IMR-90 (cell line): ENCODE measurements around the gene RASGRF2.

Experiments
- BHLHE40 ChIP-seq: fragments of 150-350 bp; IDR thresholded peaks from 2 replicates; pipeline ENCODE4 v1.6.1; 2016; ENCODE audit warnings: mild to moderate bottlenecking, low read depth, low read length
- CEBPB ChIP-seq: IDR thresholded peaks from 2 replicates; pipeline ENCODE4 v1.6.1; 2012; ENCODE audit warnings: low read depth, low read length, improper control_type of control experiment
- FOS ChIP-seq: fragments of 150-350 bp; IDR thresholded peaks from 2 replicates; pipeline ENCODE4 v1.6.1; 2016; ENCODE audit warnings: low read depth, low read length
- MAFK ChIP-seq: IDR thresholded peaks from 2 replicates; pipeline ENCODE4 v1.6.1; 2012; ENCODE audit warnings: low read depth, low read length, improper control_type of control experiment
- POLR2A ChIP-seq: IDR thresholded peaks from 2 replicates; pipeline ENCODE4 v1.6.1; 2012; ENCODE audit warnings: mild to moderate bottlenecking, low read depth, low read length
- RAD21 ChIP-seq: IDR thresholded peaks from 2 replicates; pipeline ENCODE4 v1.6.1; 2012; ENCODE audit warnings: low read length, improper control_type of control experiment
- RCOR1 ChIP-seq: IDR thresholded peaks from 2 replicates; pipeline ENCODE4 v1.6.1; 2012; ENCODE audit warnings: mild to moderate bottlenecking, low read length, improper control_type of control experiment; ENCODE audit not compliant: insufficient replicate concordance
- RFX5 ChIP-seq: IDR thresholded peaks from 2 replicates; pipeline ENCODE4 v1.8.0; 2012; ENCODE audit warnings: low read depth, mild to moderate bottlenecking, low read length, moderate library complexity
- TF ChIP-seq, protein P1 (sequence below): conservative IDR thresholded peaks from 2 replicates; pipeline ENCODE4 v1.5.1; 2012; ENCODE audit warnings: mild to moderate bottlenecking, low read depth, low read length, improper control_type of control experiment
- TF ChIP-seq, protein P2 (sequence below): fragments of 150-350 bp; IDR thresholded peaks from 2 replicates; pipeline ENCODE4 v1.6.1; 2016; ENCODE audit warnings: low read depth, mild to moderate bottlenecking, low read length, moderate library complexity, borderline replicate concordance

DNA sequence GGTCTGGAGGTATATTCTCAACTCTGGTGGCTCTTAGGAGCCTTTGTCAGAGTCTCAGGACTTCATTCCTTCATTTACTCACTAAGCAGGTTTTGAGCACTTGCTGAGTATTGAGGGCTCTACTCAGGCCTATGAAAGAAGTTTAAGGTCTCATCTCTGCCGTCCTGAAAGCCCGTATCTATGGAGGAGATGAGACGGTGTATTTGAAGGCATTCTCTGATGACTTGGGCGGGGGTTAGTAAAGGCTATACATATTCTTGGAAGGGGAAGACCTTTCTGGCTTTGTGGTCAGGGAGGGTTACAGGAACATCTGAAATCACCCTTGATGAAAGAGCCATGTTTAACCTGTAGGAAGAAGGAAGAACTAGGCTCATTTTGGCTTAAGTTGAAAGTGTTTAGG, 21.9 kb downstream of the RASGRF2 start:
- TF ChIP-seq, protein P1, sequence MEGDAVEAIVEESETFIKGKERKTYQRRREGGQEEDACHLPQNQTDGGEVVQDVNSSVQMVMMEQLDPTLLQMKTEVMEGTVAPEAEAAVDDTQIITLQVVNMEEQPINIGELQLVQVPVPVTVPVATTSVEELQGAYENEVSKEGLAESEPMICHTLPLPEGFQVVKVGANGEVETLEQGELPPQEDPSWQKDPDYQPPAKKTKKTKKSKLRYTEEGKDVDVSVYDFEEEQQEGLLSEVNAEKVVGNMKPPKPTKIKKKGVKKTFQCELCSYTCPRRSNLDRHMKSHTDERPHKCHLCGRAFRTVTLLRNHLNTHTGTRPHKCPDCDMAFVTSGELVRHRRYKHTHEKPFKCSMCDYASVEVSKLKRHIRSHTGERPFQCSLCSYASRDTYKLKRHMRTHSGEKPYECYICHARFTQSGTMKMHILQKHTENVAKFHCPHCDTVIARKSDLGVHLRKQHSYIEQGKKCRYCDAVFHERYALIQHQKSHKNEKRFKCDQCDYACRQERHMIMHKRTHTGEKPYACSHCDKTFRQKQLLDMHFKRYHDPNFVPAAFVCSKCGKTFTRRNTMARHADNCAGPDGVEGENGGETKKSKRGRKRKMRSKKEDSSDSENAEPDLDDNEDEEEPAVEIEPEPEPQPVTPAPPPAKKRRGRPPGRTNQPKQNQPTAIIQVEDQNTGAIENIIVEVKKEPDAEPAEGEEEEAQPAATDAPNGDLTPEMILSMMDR: no peak
- no peak for TF ChIP-seq CEBPB
- no peak for TF ChIP-seq RFX5
- TF ChIP-seq RAD21: no peak
- no peak for TF ChIP-seq POLR2A
- no peak for TF ChIP-seq FOS
- TF ChIP-seq RCOR1: no peak
- TF ChIP-seq, protein P2, sequence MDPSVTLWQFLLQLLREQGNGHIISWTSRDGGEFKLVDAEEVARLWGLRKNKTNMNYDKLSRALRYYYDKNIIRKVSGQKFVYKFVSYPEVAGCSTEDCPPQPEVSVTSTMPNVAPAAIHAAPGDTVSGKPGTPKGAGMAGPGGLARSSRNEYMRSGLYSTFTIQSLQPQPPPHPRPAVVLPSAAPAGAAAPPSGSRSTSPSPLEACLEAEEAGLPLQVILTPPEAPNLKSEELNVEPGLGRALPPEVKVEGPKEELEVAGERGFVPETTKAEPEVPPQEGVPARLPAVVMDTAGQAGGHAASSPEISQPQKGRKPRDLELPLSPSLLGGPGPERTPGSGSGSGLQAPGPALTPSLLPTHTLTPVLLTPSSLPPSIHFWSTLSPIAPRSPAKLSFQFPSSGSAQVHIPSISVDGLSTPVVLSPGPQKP: no peak
- no peak for TF ChIP-seq BHLHE40
- TF ChIP-seq MAFK: no peak
